Thyroid gland (tissue), 4 donors: ENCODE results near the gene EPN1.

ENCODE experiments used
- CTCF ChIP-seq, 6 experiments: fragments of 200-600 bp in 3 of 6; fragments of 450-650 bp in 3 of 6; sonication (generic) in 3 of 6; IDR thresholded peaks; one replicate each; pipeline ENCODE4 v1.5.1; 2016 to 2019; ENCODE audit warnings: antibody characterized with exemption in 6 of 6, mild to moderate bottlenecking in 2 of 6, inconsistent platforms in 1 of 6, moderate library complexity in 1 of 6
- POLR2A ChIP-seq, 2 donors: fragments of 450-650 bp; IDR thresholded peaks; one replicate each; pipeline ENCODE4 v1.6.1; 2017; ENCODE audit warnings: antibody characterized with exemption in 2 of 2, mild to moderate bottlenecking in 2 of 2, moderate library complexity in 1 of 2

- TF ChIP-seq CTCF (IDR thresholded peaks at IDR 0.05) (no peak), POLR2A (IDR thresholded peaks at IDR 0.05) (no peak)
Measured at GRCh38 chr19:55654323-55654867, 20.6 kb upstream of the EPN1 start.
